K562 (cell line): ENCODE data around the gene GGT1. TPM values are rescaled to one million over a fixed set of nuclear protein-coding genes. Genes with fewer than 3 reads are reported as not detected.
A peak's percentile ranks its signal among the peaks of the same experiment; 100 is the strongest.

ENCODE experiments used
- BRD9 ChIP-seq: fragments of 450-650 bp; IDR thresholded peaks from 2 replicates; pipeline ENCODE4 v1.6.1; 2018; ENCODE audit warnings: low read depth; ENCODE audit not compliant: partially characterized antibody
- CHD2 ChIP-seq: IDR thresholded peaks from 2 replicates; pipeline ENCODE4 v1.6.1; 2011; ENCODE audit warnings: low read depth, low read length
- ERF ChIP-seq: fragments of 450-650 bp; formaldehyde crosslinking; IDR thresholded peaks from 2 replicates; pipeline ENCODE4 v1.4.0; 2020; ENCODE audit warnings: mild to moderate bottlenecking, mixed read lengths
- ESRRA ChIP-seq: fragments of 450-650 bp; IDR thresholded peaks from 2 replicates; pipeline ENCODE4 v1.6.1; 2014; ENCODE audit warnings: low read depth, mild to moderate bottlenecking, moderate library complexity, borderline replicate concordance
- FIP1L1 ChIP-seq: fragments of 200-400 bp; formaldehyde crosslinking; IDR thresholded peaks from 2 replicates; pipeline ENCODE4 v1.6.1; 2018; ENCODE audit warnings: mild to moderate bottlenecking, low read depth, low read length; ENCODE audit not compliant: poor library complexity, severe bottlenecking
- KAT8 ChIP-seq: fragments of 450-650 bp; IDR thresholded peaks from 2 replicates; pipeline ENCODE4 v1.6.1; 2016; ENCODE audit warnings: low read depth, mild to moderate bottlenecking
- LCOR ChIP-seq: sonication (generic); formaldehyde crosslinking; IDR thresholded peaks from 2 replicates; pipeline ENCODE4 v1.8.0; 2022; ENCODE audit warnings: mild to moderate bottlenecking, missing genetic modification reagents
- MECOM ChIP-seq: fragments of 250-450 bp; sonication (Bioruptor Pico); IDR thresholded peaks from 2 replicates; pipeline ENCODE4 v1.8.0; 2022; ENCODE audit warnings: inconsistent platforms
- NCOA4 ChIP-seq: fragments of 450-650 bp; IDR thresholded peaks from 2 replicates; pipeline ENCODE4 v1.6.1; 2018; ENCODE audit warnings: mild to moderate bottlenecking; ENCODE audit not compliant: partially characterized antibody
- NELFE ChIP-seq: IDR thresholded peaks from 2 replicates; pipeline ENCODE4 v1.6.1; 2011; ENCODE audit warnings: mild to moderate bottlenecking; ENCODE audit not compliant: insufficient read depth, insufficient read length
- NR2C1 ChIP-seq, 2 experiments: fragments of 450-650 bp; IDR thresholded peaks; 2 replicates each; pipeline ENCODE4 v1.6.1; 2017; ENCODE audit warnings: mild to moderate bottlenecking in 2 of 2, antibody characterized with exemption in 1 of 2, inconsistent platforms in 1 of 2, missing compliant biosample characterization in 1 of 2, missing genetic modification characterization in 1 of 2
- POLR2B ChIP-seq: fragments of 450-650 bp; IDR thresholded peaks from 2 replicates; pipeline ENCODE4 v1.6.1; 2018; ENCODE audit warnings: low read depth; ENCODE audit not compliant: partially characterized antibody
- SIN3A ChIP-seq, 2 experiments: fragments of 150-350 bp in 1 of 2; IDR thresholded peaks; 2 replicates each; pipeline ENCODE4 v1.6.1; 2011 to 2016; ENCODE audit warnings: borderline replicate concordance in 2 of 2, low read depth in 2 of 2, low read length in 2 of 2, mild to moderate bottlenecking in 2 of 2, moderate library complexity in 2 of 2; ENCODE audit not compliant: control insufficient read depth in 1 of 2
- SMAD2 ChIP-seq: fragments of 150-350 bp; IDR thresholded peaks from 2 replicates; pipeline ENCODE4 v1.6.1; 2014; ENCODE audit warnings: low read depth, mild to moderate bottlenecking, low read length
- SNRNP70 ChIP-seq: fragments of 200-400 bp; formaldehyde crosslinking; optimal IDR thresholded peaks from 2 replicates; pipeline ENCODE3; 2017; ENCODE audit warnings: low read depth, low read length
- polyA plus RNA-seq, 8 experiments: library from polyadenylated mRNA; depleted of rRNA in 4 of 8; stranded (reverse) in 5 of 8; unstranded in 3 of 8; fragments of >200 nt; fragmentation: Nextera tagmentation in 2 of 8; fragmentation: Illumina TruSeq in 1 of 8; extraction: Ambion mirVana in 2 of 8; extraction: Trizol in 1 of 8; gene quantifications; 2 replicates each; pipeline versions ENCODE4 v1.2.1 to v1.2.3, GENCODE V29; 2011 to 2014; ENCODE audit warnings: inconsistent platforms in 1 of 8, missing spikeins in 1 of 8
- total RNA-seq, 7 experiments: library from RNA; depleted of rRNA in 6 of 7; stranded (reverse); fragments of >200 nt in 6 of 7; fragmentation: Illumina TruSeq in 2 of 7; extraction: Trizol in 2 of 7; gene quantifications; 2 replicates each; pipeline versions ENCODE4 v1.2.1 to v1.2.3, GENCODE V29; 2011 to 2021; ENCODE audit warnings: low replicate concordance in 1 of 7
- TF ChIP-seq, protein P1 (sequence below), 3 experiments: fragments of 200-800 bp in 1 of 3; fragments of 250-450 bp in 1 of 3; fragments of 450-650 bp in 1 of 3; sonication (Bioruptor Pico) in 1 of 3; sonication (Bioruptor generic) in 1 of 3; formaldehyde crosslinking in 1 of 3; IDR thresholded peaks; 2 replicates each; pipeline versions ENCODE4 v1.6.1 to v1.8.0; 2016 to 2022; ENCODE audit warnings: mild to moderate bottlenecking in 2 of 3, missing genetic modification characterization in 2 of 3, missing compliant biosample characterization in 1 of 3, moderate library complexity in 1 of 3
- TF ChIP-seq, protein P2 (sequence below): sonication (generic); formaldehyde crosslinking; IDR thresholded peaks from 2 replicates; pipeline ENCODE4 v1.8.0; 2022; ENCODE audit warnings: missing genetic modification reagents, mild to moderate bottlenecking, moderate library complexity, borderline replicate concordance
- TF ChIP-seq, protein P3 (sequence below): sonication (generic); formaldehyde crosslinking; IDR thresholded peaks from 2 replicates; pipeline ENCODE4 v1.8.0; 2022; ENCODE audit warnings: mild to moderate bottlenecking, missing genetic modification reagents

The GGT1 gene
- total and polyA plus RNA-seq, 9 of the 15 experiments (the other 6 are each of a cell fraction or from before 2014, with no cell fraction given), result 0.46 to 11.8 (median 6.9) TPM

DNA sequence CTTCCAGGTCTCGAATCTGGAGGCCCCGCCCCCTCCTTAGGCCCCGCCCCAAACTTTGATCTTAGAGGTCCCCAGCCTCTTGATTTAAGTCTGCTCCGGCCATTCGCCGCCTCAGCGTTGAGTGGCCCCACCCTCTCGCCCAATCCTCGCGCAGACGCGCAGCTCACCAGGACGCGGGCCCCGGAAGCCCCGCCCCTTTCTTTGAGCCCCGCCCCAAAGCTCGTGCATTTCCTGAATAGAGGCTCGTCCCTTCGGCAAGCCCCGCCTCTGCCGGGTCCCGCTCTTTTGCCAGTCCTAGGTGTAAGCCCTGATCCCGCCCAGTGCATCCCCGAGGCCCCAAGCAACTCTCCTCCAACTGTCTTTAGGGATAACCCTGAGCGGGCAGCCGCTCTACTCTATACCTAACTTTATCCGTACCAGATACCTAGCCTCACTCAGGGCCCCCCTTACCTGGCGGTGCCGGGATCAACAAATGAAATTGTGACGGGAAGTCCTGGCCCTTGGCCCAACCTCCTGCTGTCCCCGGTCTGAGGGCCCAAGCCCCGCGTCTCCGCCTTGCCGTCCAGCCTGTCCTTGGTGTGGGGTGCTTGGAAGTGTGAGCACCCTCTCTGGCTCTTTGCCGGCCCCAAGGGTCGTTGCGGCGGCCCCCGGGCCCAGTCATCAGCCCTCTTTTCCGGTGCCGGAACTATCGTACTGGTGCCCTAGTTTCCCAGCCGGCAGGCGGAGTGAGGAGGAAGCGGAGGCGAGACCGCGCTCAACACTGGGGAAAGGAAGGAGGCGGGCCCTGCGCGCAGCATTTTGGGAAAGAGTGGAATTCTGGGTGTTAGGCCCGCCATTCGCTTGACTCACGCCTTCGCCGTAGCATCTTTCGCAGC lies 47.6 kb upstream of the GGT1 start, which contains the start of gene SNRPD3 (continued):
- TF ChIP-seq, protein P1, sequence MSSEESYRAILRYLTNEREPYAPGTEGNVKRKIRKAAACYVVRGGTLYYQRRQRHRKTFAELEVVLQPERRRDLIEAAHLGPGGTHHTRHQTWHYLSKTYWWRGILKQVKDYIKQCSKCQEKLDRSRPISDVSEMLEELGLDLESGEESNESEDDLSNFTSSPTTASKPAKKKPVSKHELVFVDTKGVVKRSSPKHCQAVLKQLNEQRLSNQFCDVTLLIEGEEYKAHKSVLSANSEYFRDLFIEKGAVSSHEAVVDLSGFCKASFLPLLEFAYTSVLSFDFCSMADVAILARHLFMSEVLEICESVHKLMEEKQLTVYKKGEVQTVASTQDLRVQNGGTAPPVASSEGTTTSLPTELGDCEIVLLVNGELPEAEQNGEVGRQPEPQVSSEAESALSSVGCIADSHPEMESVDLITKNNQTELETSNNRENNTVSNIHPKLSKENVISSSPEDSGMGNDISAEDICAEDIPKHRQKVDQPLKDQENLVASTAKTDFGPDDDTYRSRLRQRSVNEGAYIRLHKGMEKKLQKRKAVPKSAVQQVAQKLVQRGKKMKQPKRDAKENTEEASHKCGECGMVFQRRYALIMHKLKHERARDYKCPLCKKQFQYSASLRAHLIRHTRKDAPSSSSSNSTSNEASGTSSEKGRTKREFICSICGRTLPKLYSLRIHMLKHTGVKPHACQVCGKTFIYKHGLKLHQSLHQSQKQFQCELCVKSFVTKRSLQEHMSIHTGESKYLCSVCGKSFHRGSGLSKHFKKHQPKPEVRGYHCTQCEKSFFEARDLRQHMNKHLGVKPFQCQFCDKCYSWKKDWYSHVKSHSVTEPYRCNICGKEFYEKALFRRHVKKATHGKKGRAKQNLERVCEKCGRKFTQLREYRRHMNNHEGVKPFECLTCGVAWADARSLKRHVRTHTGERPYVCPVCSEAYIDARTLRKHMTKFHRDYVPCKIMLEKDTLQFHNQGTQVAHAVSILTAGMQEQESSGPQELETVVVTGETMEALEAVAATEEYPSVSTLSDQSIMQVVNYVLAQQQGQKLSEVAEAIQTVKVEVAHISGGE (CRISPR knock-in tag; IDR thresholded peaks at IDR 0.05), result peak; percentile 94 to 99 (median 99)
- TF ChIP-seq KAT8, result no peak
- TF ChIP-seq, protein P2, sequence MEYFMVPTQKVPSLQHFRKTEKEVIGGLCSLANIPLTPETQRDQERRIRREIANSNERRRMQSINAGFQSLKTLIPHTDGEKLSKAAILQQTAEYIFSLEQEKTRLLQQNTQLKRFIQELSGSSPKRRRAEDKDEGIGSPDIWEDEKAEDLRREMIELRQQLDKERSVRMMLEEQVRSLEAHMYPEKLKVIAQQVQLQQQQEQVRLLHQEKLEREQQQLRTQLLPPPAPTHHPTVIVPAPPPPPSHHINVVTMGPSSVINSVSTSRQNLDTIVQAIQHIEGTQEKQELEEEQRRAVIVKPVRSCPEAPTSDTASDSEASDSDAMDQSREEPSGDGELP (CRISPR knock-in tag), result peak; percentile 49; the same call in 1 of the 2 replicates
- TF ChIP-seq CHD2, result no peak
- TF ChIP-seq SNRNP70, result no peak
- peak in 1 of 2 experiments; percentile 80; a peak in 2 of 4 replicates for TF ChIP-seq SIN3A (IDR thresholded peaks at IDR 0.05; ENCODE audit: borderline replicate concordance in 2 of 2, control insufficient read depth in 1 of 2, low read depth in 2 of 2, low read length in 2 of 2)
- TF ChIP-seq ESRRA, result peak; percentile 54
- no peak for TF ChIP-seq ERF (CRISPR knock-in tag)
- peak; percentile 35 for TF ChIP-seq POLR2B
- TF ChIP-seq FIP1L1, result no peak
- TF ChIP-seq LCOR (CRISPR knock-in tag), result peak; percentile 56; the same call in 1 of the 2 replicates
- TF ChIP-seq, protein P3, sequence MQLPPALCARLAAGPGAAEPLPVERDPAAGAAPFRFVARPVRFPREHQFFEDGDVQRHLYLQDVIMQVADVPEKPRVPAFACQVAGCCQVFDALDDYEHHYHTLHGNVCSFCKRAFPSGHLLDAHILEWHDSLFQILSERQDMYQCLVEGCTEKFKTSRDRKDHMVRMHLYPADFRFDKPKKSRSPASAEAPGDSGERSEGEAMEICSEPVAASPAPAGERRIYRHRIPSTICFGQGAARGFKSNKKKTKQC (CRISPR knock-in tag), result no peak
- TF ChIP-seq BRD9, result no peak
- TF ChIP-seq SMAD2, result no peak
- TF ChIP-seq NCOA4, result no peak
- peak; percentile 42; the same call in 1 of the 2 replicates for TF ChIP-seq NR2C1 (IDR thresholded peaks at IDR 0.05)
- TF ChIP-seq NR2C1 (tag; IDR thresholded peaks at IDR 0.05), result peak; percentile 62; the same call in 1 of the 2 replicates
- TF ChIP-seq MECOM (CRISPR knock-in tag), result no peak
- no peak for TF ChIP-seq NELFE
